H9 (cell line): ENCODE results near the gene SFMBT2. TPM values are rescaled to one million over a fixed set of nuclear protein-coding genes. Genes with fewer than 3 reads are reported as not detected.

Experiments used
- DNase-seq: peaks from one replicate; pipeline ENCODE4 v3.0.0-alpha.2; 2017
- H2AFZ ChIP-seq: one replicate; pipeline ENCODE4 v1.6.1; 2013; ENCODE audit warnings: mild to moderate bottlenecking, low read length, control low read depth, moderate library complexity
- H2AK5ac ChIP-seq: 2 replicates; pipeline ENCODE4 v1.6.1; 2013; ENCODE audit warnings: low read length, control low read depth, mixed read lengths; ENCODE audit not compliant: insufficient read length
- H2BK120ac ChIP-seq: one replicate; pipeline ENCODE4 v1.6.1; 2013; ENCODE audit warnings: low read depth, mild to moderate bottlenecking, low read length, control low read depth, inconsistent platforms; ENCODE audit not compliant: poor library complexity, severe bottlenecking
- H2BK12ac ChIP-seq: 2 replicates; pipeline ENCODE4 v1.6.1; 2013; ENCODE audit warnings: low read length, control low read depth, mixed read lengths, low read depth; ENCODE audit not compliant: insufficient read length
- H2BK15ac ChIP-seq: 2 replicates; pipeline ENCODE4 v1.6.1; 2013; ENCODE audit warnings: low read depth, low read length, control low read depth
- H2BK20ac ChIP-seq: one replicate; pipeline ENCODE4 v1.6.1; 2013; ENCODE audit warnings: low read depth, mild to moderate bottlenecking, low read length, control low read depth, inconsistent platforms; ENCODE audit not compliant: poor library complexity, severe bottlenecking
- H2BK5ac ChIP-seq: 2 replicates; pipeline ENCODE4 v1.6.1; 2013; ENCODE audit warnings: low read length, control low read depth, mixed read lengths; ENCODE audit not compliant: insufficient read length
- H3K14ac ChIP-seq: 2 replicates; pipeline ENCODE4 v1.6.1; 2013; ENCODE audit warnings: low read length, control low read depth; ENCODE audit not compliant: insufficient read depth
- H3K18ac ChIP-seq: 2 replicates; pipeline ENCODE4 v1.6.1; 2013; ENCODE audit warnings: low read depth, mild to moderate bottlenecking, mixed read lengths, low read length, control low read depth; ENCODE audit not compliant: insufficient read length
- H3K23ac ChIP-seq: 2 replicates; pipeline ENCODE4 v1.6.1; 2013; ENCODE audit warnings: low read length, control low read depth, mixed read lengths, low read depth; ENCODE audit not compliant: insufficient read length
- H3K23me2 ChIP-seq: 2 replicates; pipeline ENCODE4 v1.6.1; 2013; ENCODE audit warnings: low read depth, mild to moderate bottlenecking, mixed read lengths, low read length, control low read depth; ENCODE audit not compliant: insufficient read length, poor library complexity, severe bottlenecking
- H3K27ac ChIP-seq: 2 replicates; pipeline ENCODE4 v1.5.1; 2013; ENCODE audit warnings: low read length, control low read depth, mixed read lengths, low read depth; ENCODE audit not compliant: insufficient read length
- H3K27me3 ChIP-seq: 2 replicates; pipeline ENCODE4 v1.6.1; 2013; ENCODE audit warnings: low read length, control low read depth, inconsistent platforms; ENCODE audit not compliant: insufficient read depth
- H3K4ac ChIP-seq: 2 replicates; pipeline ENCODE4 v1.6.1; 2013; ENCODE audit warnings: low read depth, mild to moderate bottlenecking, control low read depth, inconsistent platforms, low read length, moderate library complexity
- H3K4me1 ChIP-seq: 2 replicates; pipeline ENCODE4 v1.6.1; 2013; ENCODE audit warnings: low read length, control low read depth, inconsistent platforms; ENCODE audit not compliant: insufficient read depth
- H3K4me2 ChIP-seq: 2 replicates; pipeline ENCODE4 v1.6.1; 2013; ENCODE audit warnings: low read length, control low read depth, mixed read lengths; ENCODE audit not compliant: insufficient read length, insufficient read depth
- H3K56ac ChIP-seq: 2 replicates; pipeline ENCODE4 v1.6.1; 2013; ENCODE audit warnings: low read depth, mild to moderate bottlenecking, mixed read lengths, low read length, control low read depth; ENCODE audit not compliant: insufficient read length
- H3K79me1 ChIP-seq: 2 replicates; pipeline ENCODE4 v1.6.1; 2013; ENCODE audit warnings: low read depth, mild to moderate bottlenecking, moderate library complexity, low read length, control low read depth, inconsistent platforms; ENCODE audit not compliant: insufficient read depth, poor library complexity, severe bottlenecking
- H3K79me2 ChIP-seq: 2 replicates; pipeline ENCODE4 v1.6.1; 2013; ENCODE audit warnings: low read length, control low read depth, inconsistent platforms; ENCODE audit not compliant: insufficient read depth
- H3K9ac ChIP-seq: 2 replicates; pipeline ENCODE4 v1.6.1; 2013; ENCODE audit warnings: low read length, control low read depth, mixed read lengths; ENCODE audit not compliant: insufficient read length; ENCODE audit errors: extremely low read depth
- H3K9me3 ChIP-seq: one replicate; pipeline ENCODE4 v1.6.1; 2013; ENCODE audit warnings: low read depth, low read length, inconsistent platforms; ENCODE audit not compliant: control insufficient read depth
- H3T11ph ChIP-seq: one replicate; pipeline ENCODE4 v1.6.1; 2013; ENCODE audit warnings: mild to moderate bottlenecking, low read length, control low read depth, inconsistent platforms
- H4K20me1 ChIP-seq: one replicate; pipeline ENCODE4 v1.6.1; 2013; ENCODE audit not compliant: control insufficient read depth, insufficient read length, insufficient read depth
- H4K5ac ChIP-seq: 2 replicates; pipeline ENCODE4 v1.6.1; 2013; ENCODE audit warnings: low read depth, mild to moderate bottlenecking, mixed read lengths, low read length, control low read depth; ENCODE audit not compliant: insufficient read length
- H4K8ac ChIP-seq: replicated peaks from 2 replicates; pipeline ENCODE4 v1.6.1; 2013; ENCODE audit warnings: low read length, control low read depth, mixed read lengths, low read depth; ENCODE audit not compliant: insufficient read length
- H4K91ac ChIP-seq: 2 replicates; pipeline ENCODE4 v1.6.1; 2013; ENCODE audit warnings: low read depth, mild to moderate bottlenecking, moderate library complexity, mixed read lengths, low read length, control low read depth; ENCODE audit not compliant: insufficient read length
- H3K27ac Mint-ChIP-seq, 3 experiments: 2 replicates in 2 of 3; 3 replicates in 1 of 3; pipeline ENCODE4 v1.8.0; 2020 to 2021; ENCODE audit warnings: mixed read lengths in 3 of 3, mild to moderate bottlenecking in 1 of 3, moderate library complexity in 1 of 3
- H3K27me3 Mint-ChIP-seq: 2 replicates; pipeline ENCODE4 v1.8.0; 2021; ENCODE audit warnings: low read depth, mild to moderate bottlenecking, moderate library complexity, mixed read lengths
- H3K36me3 Mint-ChIP-seq, 3 experiments: 2 replicates in 2 of 3; 3 replicates in 1 of 3; pipeline ENCODE4 v1.8.0; 2020 to 2021; ENCODE audit warnings: low read depth in 3 of 3, mixed read lengths in 3 of 3; ENCODE audit not compliant: insufficient read depth in 1 of 3
- H3K4me1 Mint-ChIP-seq, 2 experiments: 2 replicates each; pipeline ENCODE4 v1.8.0; 2020; ENCODE audit warnings: mixed read lengths in 2 of 2
- H3K4me3 Mint-ChIP-seq, 2 experiments: 2 replicates in 1 of 2; 3 replicates in 1 of 2; pipeline ENCODE4 v1.8.0; 2020 to 2021; ENCODE audit warnings: mild to moderate bottlenecking in 2 of 2, mixed read lengths in 2 of 2, moderate library complexity in 1 of 2
- H3K9me3 Mint-ChIP-seq, 2 experiments: 2 replicates in 1 of 2; 3 replicates in 1 of 2; pipeline ENCODE4 v1.8.0; 2020; ENCODE audit warnings: mild to moderate bottlenecking in 2 of 2, mixed read lengths in 2 of 2, moderate library complexity in 1 of 2
- CTCF ChIP-seq: fragments of 200-600 bp; sonication (generic); conservative IDR thresholded peaks from 3 replicates; pipeline ENCODE4 v1.8.0; 2021; ENCODE audit warnings: antibody characterized with exemption, mild to moderate bottlenecking
- WGBS: extraction: QIAGEN DNeasy Blood & Tissue Kit; methylation state at CpG from one replicate; pipeline ENCODE4 v1.1.7; 2013; ENCODE audit warnings: missing lambda C conversion rate, low lambda C conversion rate, mixed read lengths; ENCODE audit not compliant: insufficient read length; ENCODE audit errors: extremely low coverage; 5-methylcytosine and 5-hydroxymethylcytosine counted together
- total RNA-seq: library from RNA; stranded (reverse); gene quantifications from 2 replicates; pipeline ENCODE4 v1.2.1, GENCODE V29; 2021

The SFMBT2 gene
- total RNA-seq, 1 experiment from 2014 or later, result 5.3 TPM

DNA sequence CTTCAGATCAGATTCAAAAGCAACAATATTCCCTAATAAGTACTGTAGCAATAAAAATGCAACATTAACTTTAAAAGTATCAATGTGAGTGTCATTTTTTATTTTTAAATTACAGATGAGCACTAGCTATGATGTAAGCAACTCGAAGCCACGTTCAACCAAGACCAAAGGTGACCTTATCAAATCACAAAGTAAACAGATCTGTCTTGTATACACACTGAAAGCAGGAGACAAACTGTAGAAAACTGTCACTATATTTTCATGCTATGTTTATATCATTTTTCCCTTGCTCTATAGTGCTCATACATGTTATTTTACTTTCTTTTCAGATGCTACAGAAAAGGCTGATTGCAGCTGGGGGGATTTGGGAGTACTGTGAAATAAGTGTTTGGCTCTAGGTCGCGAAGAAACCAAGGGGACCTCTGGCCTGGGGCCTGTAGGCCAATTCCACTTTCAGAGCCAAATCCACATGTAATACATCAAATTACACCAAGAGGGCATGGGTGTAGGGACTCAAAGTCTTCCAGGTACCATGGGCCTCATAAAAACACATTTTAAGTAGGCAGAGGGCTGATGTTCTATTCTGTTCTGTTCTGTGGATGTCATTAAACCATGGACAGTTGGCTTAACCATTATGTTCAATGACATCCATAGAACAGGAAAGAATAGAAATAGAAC lies 245.2 kb downstream of the SFMBT2 start:
- no peaks in the 10 kb centered on the region for H3K79me2 ChIP-seq
- H4K5ac ChIP-seq, result no peak overlapping the region
- no peaks in the 10 kb centered on the region for H3K23me2 ChIP-seq
- no peak overlapping the region for H2BK5ac ChIP-seq
- no peak overlapping the region for H3K9ac ChIP-seq
- Mint-ChIP-seq H3K27me3 (no peaks in the 10 kb centered on the region), H3K4me1 (no peaks in the 10 kb centered on the region), H3K9me3 (no peaks in the 10 kb centered on the region), H3K27ac (no peak overlapping the region), H3K36me3 (peaks cover 0 to 7% (median 0%) of the 10 kb centered on the region in 3 experiments; a peak in 2 of 7 replicates), H3K4me3 (no peak overlapping the region)
- no peaks in the 10 kb centered on the region for H3K79me1 ChIP-seq
- no CpG with 5 or more reads among the region's 4 CpGs for WGBS
- no peaks in the 10 kb centered on the region for H3K4me1 ChIP-seq
- H2BK120ac ChIP-seq, result no peak overlapping the region
- no peak overlapping the region for H2BK15ac ChIP-seq
- no peak overlapping the region for H3K27ac ChIP-seq
- no peaks in the 10 kb centered on the region for H4K20me1 ChIP-seq
- TF ChIP-seq CTCF, result no peak
- H3K9me3 ChIP-seq, result no peaks in the 10 kb centered on the region
- no peak overlapping the region for H4K91ac ChIP-seq
- no peak overlapping the region for H2AK5ac ChIP-seq
- no peak overlapping the region for H2AFZ ChIP-seq
- no peak overlapping the region for H2BK12ac ChIP-seq
- H3K56ac ChIP-seq, result no peak overlapping the region
- no peak overlapping the region for H3K14ac ChIP-seq
- DNase-seq, result no peak
- H3K4ac ChIP-seq, result no peak overlapping the region
- no peaks in the 10 kb centered on the region for H3K27me3 ChIP-seq
- no peak overlapping the region for H3T11ph ChIP-seq
- no peak overlapping the region for H4K8ac ChIP-seq
- H3K4me2 ChIP-seq, result no peak overlapping the region
- no peak overlapping the region for H2BK20ac ChIP-seq
- no peak overlapping the region for H3K23ac ChIP-seq
- no peak overlapping the region for H3K18ac ChIP-seq
